ENCODE data around the gene STAB2.

GRCh38 chr12:103780992-103781391, 193.9 kb downstream of the STAB2 start:
- TF ChIP-seq, protein P1, sequence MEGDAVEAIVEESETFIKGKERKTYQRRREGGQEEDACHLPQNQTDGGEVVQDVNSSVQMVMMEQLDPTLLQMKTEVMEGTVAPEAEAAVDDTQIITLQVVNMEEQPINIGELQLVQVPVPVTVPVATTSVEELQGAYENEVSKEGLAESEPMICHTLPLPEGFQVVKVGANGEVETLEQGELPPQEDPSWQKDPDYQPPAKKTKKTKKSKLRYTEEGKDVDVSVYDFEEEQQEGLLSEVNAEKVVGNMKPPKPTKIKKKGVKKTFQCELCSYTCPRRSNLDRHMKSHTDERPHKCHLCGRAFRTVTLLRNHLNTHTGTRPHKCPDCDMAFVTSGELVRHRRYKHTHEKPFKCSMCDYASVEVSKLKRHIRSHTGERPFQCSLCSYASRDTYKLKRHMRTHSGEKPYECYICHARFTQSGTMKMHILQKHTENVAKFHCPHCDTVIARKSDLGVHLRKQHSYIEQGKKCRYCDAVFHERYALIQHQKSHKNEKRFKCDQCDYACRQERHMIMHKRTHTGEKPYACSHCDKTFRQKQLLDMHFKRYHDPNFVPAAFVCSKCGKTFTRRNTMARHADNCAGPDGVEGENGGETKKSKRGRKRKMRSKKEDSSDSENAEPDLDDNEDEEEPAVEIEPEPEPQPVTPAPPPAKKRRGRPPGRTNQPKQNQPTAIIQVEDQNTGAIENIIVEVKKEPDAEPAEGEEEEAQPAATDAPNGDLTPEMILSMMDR (IDR thresholded peaks at IDR 0.05): no peak
- no peak for TF ChIP-seq EZH2 (IDR thresholded peaks at IDR 0.05; ENCODE audit: borderline replicate concordance, insufficient read depth, low read depth, low read length, poor library complexity, severe bottlenecking)
